ENCODE measurements around the gene PCDHB4.
"Not testable (repeated sequence)": the region's sequence is repeated elsewhere in the genome, so short reads cannot be mapped to it uniquely, and the experiment has no call there.

Gene PCDHB4

DNA sequence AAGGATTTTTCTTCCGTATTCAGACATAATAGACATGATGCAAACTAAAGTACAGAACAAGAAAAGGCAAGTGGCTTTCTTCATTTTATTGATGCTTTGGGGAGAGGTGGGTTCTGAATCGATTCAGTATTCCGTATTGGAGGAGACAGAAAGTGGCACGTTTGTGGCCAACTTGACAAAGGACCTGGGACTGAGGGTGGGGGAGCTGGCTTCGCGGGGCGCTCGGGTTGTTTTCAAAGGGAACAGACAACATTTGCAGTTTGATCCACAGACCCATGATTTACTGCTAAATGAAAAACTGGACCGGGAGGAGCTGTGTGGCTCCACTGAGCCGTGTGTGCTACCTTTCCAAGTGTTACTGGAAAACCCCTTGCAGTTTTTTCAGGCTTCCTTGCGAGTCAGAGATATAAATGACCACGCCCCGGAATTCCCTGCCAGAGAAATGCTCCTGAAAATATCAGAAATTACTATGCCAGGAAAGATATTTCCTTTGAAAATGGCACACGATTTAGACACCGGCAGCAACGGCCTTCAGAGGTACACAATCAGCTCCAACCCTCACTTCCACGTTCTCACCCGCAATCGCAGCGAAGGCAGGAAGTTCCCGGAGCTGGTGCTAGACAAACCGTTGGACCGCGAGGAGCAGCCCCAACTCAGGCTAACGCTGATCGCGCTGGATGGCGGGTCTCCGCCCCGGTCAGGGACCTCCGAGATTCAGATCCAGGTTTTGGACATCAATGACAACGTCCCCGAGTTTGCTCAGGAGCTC lies 28.8 kb downstream of the PCDHB4 start:
- FAIRE-seq: no peak

DNA sequence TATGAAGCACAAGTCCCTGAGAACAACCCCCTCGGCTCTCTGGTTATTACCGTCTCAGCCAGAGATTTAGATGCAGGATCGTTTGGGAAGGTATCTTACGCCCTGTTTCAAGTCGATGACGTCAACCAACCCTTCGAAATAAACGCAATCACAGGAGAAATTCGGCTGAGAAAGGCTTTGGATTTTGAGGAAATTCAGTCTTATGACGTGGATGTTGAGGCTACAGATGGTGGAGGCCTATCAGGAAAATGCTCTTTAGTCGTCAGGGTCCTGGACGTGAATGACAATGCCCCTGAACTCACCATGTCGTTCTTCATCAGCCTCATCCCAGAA lies 29.3 kb downstream of the PCDHB4 start:
- no peak for FAIRE-seq

DNA sequence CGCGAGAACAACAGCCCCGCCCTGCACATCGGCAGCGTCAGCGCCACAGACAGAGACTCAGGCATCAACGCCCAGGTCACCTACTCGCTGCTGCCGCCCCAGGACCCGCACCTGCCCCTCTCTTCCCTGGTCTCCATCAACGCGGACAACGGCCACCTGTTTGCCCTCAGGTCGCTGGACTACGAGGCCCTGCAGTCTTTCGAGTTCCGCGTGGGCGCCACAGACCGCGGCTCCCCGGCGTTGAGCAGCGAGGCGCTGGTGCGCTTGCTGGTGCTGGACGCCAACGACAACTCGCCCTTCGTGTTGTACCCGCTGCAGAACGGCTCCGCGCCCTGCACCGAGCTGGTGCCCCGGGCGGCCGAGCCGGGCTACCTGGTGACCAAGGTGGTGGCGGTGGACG lies 30.0 kb downstream of the PCDHB4 start:
- FAIRE-seq: not testable (repeated sequence)

DNA sequence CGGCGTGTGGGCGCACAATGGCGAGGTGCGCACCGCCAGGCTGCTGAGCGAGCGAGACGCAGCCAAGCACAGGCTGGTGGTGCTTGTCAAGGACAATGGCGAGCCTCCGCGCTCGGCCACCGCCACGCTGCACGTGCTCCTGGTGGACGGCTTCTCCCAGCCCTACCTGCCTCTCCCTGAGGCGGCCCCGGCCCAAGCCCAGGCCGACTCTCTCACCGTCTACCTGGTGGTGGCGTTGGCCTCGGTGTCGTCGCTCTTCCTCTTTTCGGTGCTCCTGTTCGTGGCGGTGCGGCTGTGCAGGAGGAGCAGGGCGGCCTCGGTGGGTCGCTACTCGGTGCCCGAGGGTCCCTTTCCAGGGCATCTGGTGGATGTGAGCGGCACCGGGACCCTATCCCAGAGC lies 30.5 kb downstream of the PCDHB4 start:
- FAIRE-seq: not testable (repeated sequence)

DNA sequence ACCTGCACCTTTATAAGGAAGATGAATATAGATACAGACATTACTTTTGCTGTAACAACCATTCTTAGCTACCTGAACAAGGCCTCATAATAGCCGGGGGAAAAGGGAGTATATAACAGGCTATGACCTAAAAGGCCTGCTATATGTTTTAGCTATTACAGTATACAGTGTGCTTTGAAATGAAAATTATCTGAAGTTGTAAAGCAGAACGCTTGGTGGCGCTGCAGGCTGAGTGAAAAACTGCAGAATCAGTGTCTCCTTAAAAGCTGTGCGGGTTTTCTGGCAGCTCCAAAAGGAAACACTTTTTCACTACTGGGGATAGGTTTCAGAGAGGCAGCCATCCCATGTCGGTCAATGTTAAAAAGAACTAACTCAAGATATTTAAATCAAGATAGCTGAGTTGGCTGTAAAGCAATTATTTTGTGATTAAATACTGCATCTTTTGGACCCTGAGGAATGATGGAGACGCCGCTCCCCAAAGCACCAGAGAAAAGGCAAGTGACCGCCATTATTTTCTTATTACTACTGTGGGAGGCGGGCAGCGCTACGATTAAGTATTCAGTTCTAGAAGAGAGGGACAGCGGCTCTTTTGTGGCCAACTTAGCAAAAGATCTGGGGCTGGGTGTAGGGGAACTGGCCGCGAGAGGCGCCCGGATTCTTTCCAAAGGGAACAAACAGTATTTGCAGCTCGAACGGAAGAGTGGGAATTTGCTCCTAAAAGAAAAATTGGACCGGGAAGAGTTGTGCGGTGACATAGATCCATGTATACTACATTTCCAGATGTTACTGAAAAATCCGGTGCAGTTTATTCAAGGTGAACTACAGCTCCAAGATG lies 34.1 kb downstream of the PCDHB4 start:
- FAIRE-seq: no peak

DNA sequence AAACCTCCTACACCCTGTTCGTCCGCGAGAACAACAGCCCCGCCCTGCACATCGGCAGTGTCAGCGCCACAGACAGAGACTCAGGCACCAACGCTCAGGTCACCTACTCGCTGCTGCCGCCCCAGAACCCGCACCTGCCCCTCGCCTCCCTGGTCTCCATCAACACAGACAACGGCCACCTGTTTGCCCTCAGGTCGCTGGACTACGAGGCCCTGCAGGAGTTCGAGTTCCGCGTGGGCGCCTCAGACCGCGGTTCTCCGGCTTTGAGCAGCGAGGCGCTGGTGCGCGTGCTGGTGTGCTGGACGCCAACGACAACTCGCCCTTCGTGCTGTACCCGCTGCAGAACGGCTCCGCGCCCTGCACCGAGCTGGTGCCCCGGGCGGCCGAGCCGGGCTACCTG lies 35.7 kb downstream of the PCDHB4 start:
- not testable (repeated sequence) for FAIRE-seq

DNA sequence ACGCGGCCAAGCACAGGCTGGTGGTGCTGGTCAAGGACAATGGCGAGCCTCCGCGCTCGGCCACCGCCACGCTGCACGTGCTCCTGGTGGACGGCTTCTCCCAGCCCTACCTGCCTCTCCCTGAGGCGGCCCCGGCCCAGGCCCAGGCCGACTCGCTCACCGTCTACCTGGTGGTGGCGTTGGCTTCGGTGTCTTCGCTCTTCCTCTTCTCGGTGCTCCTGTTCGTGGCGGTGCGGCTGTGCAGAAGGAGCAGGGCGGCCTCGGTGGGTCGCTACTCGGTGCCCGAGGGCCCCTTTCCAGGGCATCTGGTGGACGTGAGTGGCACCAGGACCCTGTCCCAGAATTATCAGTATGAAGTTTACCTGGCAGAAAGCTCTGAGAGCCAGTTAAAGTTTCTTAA lies 36.3 kb downstream of the PCDHB4 start:
- not testable (repeated sequence) for FAIRE-seq

DNA sequence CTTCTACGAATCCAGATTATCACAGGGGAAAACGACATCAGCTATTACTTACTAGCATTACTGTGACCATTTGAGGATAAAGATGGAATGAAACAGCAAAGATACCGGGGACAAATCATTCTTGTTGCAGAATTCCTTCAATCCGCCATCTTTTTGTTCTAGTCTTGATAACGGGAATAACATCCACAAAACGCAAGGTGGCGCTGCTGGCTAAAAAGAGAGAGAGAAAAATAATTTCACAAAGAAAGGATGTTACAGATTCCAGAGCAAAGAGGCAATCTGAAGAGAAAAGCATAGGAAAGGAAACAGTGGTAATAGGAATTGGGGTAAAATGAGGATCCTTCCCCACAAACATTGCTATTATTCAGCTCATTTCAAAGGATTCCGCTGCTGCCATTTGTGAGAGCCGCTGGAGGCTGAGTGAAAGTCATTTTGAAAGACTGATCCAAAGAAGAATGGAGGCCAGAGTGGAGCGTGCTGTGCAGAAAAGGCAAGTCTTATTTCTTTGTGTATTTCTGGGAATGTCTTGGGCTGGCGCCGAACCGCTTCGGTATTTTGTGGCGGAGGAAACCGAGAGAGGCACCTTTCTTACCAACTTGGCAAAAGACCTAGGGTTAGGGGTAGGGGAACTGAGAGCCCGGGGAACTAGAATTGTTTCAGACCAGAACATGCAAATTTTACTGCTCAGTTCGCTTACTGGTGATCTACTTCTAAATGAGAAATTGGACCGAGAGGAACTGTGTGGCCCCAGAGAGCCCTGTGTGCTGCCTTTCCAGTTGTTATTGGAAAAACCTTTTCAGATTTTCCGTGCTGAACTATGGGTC lies 51.0 kb downstream of the PCDHB4 start, which contains the start of gene PCDHB7:
TSS of gene PCDHB7 (plus strand) at position 264 of the 824 bp plus-strand sequence. CDS start at position 456, 192 bp downstream.
- peak; percentile 80 for FAIRE-seq

DNA sequence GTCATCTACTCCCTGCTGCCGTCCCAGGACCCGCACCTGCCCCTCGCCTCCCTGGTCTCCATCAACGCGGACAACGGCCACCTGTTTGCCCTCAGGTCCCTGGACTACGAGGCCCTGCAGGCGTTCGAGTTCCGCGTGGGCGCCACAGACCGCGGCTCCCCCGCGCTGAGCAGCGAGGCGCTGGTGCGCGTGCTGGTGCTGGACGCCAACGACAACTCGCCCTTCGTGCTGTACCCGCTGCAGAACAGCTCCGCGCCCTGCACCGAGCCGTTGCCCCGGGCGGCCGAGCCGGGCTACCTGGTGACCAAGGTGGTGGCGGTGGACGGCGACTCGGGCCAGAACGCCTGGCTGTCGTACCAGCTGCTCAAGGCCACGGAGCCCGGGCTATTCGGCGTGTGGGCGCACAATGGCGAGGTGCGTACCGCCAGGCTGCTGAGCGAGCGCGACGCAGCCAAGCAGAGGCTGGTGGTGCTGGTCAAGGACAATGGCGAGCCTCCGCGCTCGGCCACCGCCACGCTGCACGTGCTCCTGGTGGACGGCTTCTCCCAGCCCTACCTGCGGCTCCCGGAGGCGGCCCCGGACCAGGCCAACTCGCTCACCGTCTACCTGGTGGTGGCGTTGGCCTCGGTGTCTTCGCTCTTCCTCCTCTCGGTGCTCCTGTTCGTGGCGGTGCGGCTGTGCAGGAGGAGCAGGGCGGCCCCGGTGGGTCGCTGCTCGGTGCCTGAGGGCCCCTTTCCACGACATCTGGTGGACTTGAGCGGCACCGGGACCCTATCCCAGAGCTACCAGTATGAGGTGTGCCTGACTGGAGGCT lies 52.9 kb downstream of the PCDHB4 start:
- FAIRE-seq: not testable (repeated sequence)
